ENCODE data around the gene PIK3R2. TPM values are rescaled to one million over a fixed set of nuclear protein-coding genes. Genes with fewer than 3 reads are reported as not detected.

The PIK3R2 gene
- polyA plus RNA-seq, 1 experiment: 19.7 TPM

GRCh38 chr19:18165794-18166544 lies 13.0 kb downstream of the PIK3R2 start:
- H3K4me3 ChIP-seq (ENCODE audit: low read depth, low read length): no peak overlapping the region
- ChIA-PET CTCF (interaction anchor here (1.0 to 1.1 kb wide), 2 partner anchors 18 to 53 kb away, joined by 4 read pairs; no protein-coding TSS in a partner anchor), POLR2A (no interaction called here)
- no peak for TF ChIP-seq CTCF (IDR thresholded peaks at IDR 0.05; ENCODE audit: low read depth, low read length)
- H3K27ac ChIP-seq (ENCODE audit: low read depth, low read length): no peak overlapping the region
- DNase-seq (ENCODE audit: low read depth, low spot score): no peak
- no peaks in the 10 kb centered on the region; the same call in 1 of the 2 replicates for H3K9me3 ChIP-seq (ENCODE audit: control insufficient read depth, insufficient read depth, low read length)
- H3K27me3 ChIP-seq (ENCODE audit: control insufficient read depth, insufficient read depth, low read length): no peaks in the 10 kb centered on the region

DNA sequence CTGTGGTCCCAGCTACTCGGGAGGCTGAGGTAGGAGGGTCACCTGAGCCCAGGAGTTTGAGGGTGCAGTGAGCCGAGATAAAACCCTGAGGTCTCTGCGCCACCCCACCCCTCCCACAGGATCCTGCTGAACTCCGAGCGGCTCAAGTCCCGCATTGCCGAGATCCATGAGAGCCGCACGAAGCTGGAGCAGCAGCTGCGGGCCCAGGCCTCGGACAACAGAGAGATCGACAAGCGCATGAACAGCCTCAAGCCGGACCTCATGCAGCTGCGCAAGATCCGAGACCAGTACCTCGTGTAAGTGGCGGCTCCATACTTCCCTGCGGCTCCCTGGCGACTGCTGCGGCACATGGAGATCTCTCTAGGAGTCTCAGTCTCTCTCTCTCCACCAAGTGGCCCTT lies 14.0 kb downstream of the PIK3R2 start:
- POLR2A ChIA-PET: no interaction called here
- H3K4me3 ChIP-seq (ENCODE audit: low read depth, low read length): no peak overlapping the region
- CTCF ChIA-PET: interaction anchor here (1.1 to 1.7 kb wide), 2 partner anchors 17 to 54 kb away, joined by 4 to 7 read pairs; no protein-coding TSS in a partner anchor
- no peak for TF ChIP-seq CTCF (IDR thresholded peaks at IDR 0.05; ENCODE audit: low read depth, low read length)
- H3K9me3 ChIP-seq (ENCODE audit: control insufficient read depth, insufficient read depth, low read length): no peaks in the 10 kb centered on the region; the same call in 1 of the 2 replicates
- DNase-seq (ENCODE audit: low read depth, low spot score): no peak
- H3K27me3 ChIP-seq (ENCODE audit: control insufficient read depth, insufficient read depth, low read length): no peaks in the 10 kb centered on the region
- H3K27ac ChIP-seq (ENCODE audit: low read depth, low read length): no peak overlapping the region

- ChIA-PET POLR2A (interaction anchor here (0.9 kb wide), 1 partner anchor 114 kb away, joined by 3 read pairs; no protein-coding TSS in a partner anchor), CTCF (interaction anchor here (0.5 to 1.7 kb wide), 6 partner anchors 24 to 95 kb away, joined by 3 to 7 read pairs (median 4); no protein-coding TSS in a partner anchor)
- Histone ChIP-seq H3K4me3 (ENCODE audit: low read depth, low read length) (no peak overlapping the region), H3K27ac (ENCODE audit: low read depth, low read length) (no peak overlapping the region), H3K27me3 (ENCODE audit: control insufficient read depth, insufficient read depth, low read length) (no peaks in the 10 kb centered on the region), H3K9me3 (ENCODE audit: control insufficient read depth, insufficient read depth, low read length) (no peaks in the 10 kb centered on the region; the same call in 1 of the 2 replicates)
- DNase-seq (ENCODE audit: low read depth, low spot score): no peak
- peak; percentile 69 for TF ChIP-seq CTCF (IDR thresholded peaks at IDR 0.05; ENCODE audit: low read depth, low read length)
Measured at GRCh38 chr19:18167975-18168645, 15.1 kb downstream of the PIK3R2 start.

DNA sequence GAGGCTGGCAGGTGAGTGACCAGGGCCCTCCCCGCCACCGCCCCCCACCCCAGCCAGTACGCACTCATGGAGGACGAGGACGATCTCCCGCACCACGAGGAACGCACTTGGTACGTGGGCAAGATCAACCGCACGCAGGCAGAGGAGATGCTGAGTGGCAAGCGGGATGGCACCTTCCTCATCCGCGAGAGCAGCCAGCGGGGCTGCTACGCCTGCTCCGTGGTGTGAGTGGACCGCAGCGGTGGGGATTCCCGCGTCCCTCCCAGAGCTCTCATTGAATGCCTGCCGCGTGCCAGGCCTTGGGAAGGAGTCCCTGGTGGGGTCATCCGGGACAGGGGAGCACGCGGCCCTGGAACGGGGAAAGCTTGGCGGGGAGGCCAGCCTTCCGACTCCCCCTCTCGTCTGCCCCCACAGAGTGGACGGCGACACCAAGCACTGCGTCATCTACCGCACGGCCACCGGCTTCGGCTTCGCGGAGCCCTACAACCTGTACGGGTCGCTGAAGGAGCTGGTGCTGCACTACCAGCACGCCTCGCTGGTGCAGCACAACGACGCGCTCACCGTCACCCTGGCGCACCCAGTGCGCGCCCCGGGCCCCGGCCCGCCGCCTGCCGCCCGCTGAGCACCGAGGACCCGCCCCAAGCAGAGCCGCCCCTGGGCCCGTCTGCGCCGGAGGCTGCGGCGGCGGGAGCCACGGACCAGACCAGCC lies 15.9 kb downstream of the PIK3R2 start:
- ChIA-PET POLR2A (interaction anchor here (0.9 kb wide), 1 partner anchor 113 kb away, joined by 3 read pairs; no protein-coding TSS in a partner anchor), CTCF (interaction anchor here (0.7 to 1.2 kb wide), 3 partner anchors 23 to 94 kb away, joined by 3 to 4 read pairs (median 3); no protein-coding TSS in a partner anchor)
- Histone ChIP-seq H3K9me3 (ENCODE audit: control insufficient read depth, insufficient read depth, low read length) (no peaks in the 10 kb centered on the region; the same call in 1 of the 2 replicates), H3K27me3 (ENCODE audit: control insufficient read depth, insufficient read depth, low read length) (no peaks in the 10 kb centered on the region), H3K27ac (ENCODE audit: low read depth, low read length) (no peak overlapping the region), H3K4me3 (ENCODE audit: low read depth, low read length) (no peak overlapping the region)
- DNase-seq (ENCODE audit: low read depth, low spot score): no peak
- TF ChIP-seq CTCF (IDR thresholded peaks at IDR 0.05; ENCODE audit: low read depth, low read length): no peak
